K562 (cell line): Measurements from ENCODE around the gene MMRN1. TPM values are rescaled to one million over a fixed set of nuclear protein-coding genes. Genes with fewer than 3 reads are reported as not detected.

Experiments used
- BRD4 ChIP-seq: fragments of 200-600 bp; sonication (generic); IDR thresholded peaks from 2 replicates; pipeline ENCODE4 v1.6.1; 2017; ENCODE audit warnings: inconsistent platforms
- SNRNP70 ChIP-seq: fragments of 200-400 bp; formaldehyde crosslinking; optimal IDR thresholded peaks from 2 replicates; pipeline ENCODE3; 2017; ENCODE audit warnings: low read depth, low read length
- SRSF3 ChIP-seq: fragments of 200-400 bp; formaldehyde crosslinking; IDR thresholded peaks from 2 replicates; pipeline ENCODE4 v1.6.1; 2016; ENCODE audit warnings: mild to moderate bottlenecking, low read length, moderate library complexity; ENCODE audit not compliant: insufficient read depth
- ZNF695 ChIP-seq: fragments of 450-650 bp; formaldehyde crosslinking; IDR thresholded peaks from 2 replicates; pipeline ENCODE4 v1.4.0; 2020; ENCODE audit warnings: mild to moderate bottlenecking, moderate library complexity
- polyA plus RNA-seq, 8 experiments: library from polyadenylated mRNA; depleted of rRNA in 4 of 8; stranded (reverse) in 5 of 8; unstranded in 3 of 8; fragments of >200 nt; fragmentation: Nextera tagmentation in 2 of 8; fragmentation: Illumina TruSeq in 1 of 8; extraction: Ambion mirVana in 2 of 8; extraction: Trizol in 1 of 8; gene quantifications; 2 replicates each; pipeline versions ENCODE4 v1.2.1 to v1.2.3, GENCODE V29; 2011 to 2014; ENCODE audit warnings: inconsistent platforms in 1 of 8, missing spikeins in 1 of 8
- total RNA-seq, 7 experiments: library from RNA; depleted of rRNA in 6 of 7; stranded (reverse); fragments of >200 nt in 6 of 7; fragmentation: Illumina TruSeq in 2 of 7; extraction: Trizol in 2 of 7; gene quantifications; 2 replicates each; pipeline versions ENCODE4 v1.2.1 to v1.2.3, GENCODE V29; 2011 to 2021; ENCODE audit warnings: low replicate concordance in 1 of 7
- TF ChIP-seq, protein P1 (sequence below): fragments of 450-650 bp; IDR thresholded peaks from 2 replicates; pipeline ENCODE4 v1.6.1; 2016; ENCODE audit warnings: low read depth

The MMRN1 gene
- total and polyA plus RNA-seq, 9 of the 15 experiments (the other 6 are each of a cell fraction or from before 2014, with no cell fraction given): 0.01 to 0.06 (median 0.02) TPM; not detected in 6

DNA sequence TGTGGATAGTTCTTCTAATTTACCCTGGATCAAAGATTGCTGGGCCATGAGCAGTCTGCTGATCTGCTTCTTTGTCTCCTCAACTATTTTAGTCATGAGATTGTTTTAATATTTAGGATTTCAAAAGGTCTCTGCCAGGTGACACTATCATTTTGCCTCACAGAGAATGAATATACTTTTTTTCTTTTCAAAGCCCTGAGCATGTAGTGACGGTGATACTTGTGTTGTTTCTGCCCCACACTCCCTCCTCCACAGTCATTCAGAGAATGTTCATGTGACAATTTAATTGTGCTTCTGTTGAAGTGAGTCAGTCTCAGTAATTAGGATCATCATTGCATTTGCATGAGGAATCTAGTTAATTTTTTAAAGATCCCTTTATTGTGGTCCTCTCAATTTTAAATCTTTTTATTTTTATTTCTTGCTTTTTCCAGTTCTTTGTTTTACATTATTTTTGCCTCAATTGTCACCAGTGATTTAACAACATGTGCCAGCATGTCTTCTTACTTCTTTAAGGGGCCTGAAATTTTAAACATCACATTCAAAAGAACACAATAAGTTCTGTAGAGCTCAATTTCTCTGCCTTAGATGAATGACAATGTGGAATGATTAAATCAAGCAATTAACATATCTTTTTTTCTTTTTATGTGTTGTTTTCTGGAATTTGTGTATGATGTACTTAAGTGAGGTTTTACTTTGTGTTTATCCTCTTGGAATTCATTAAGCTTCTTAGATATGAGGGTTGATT lies 12.3 kb downstream of the MMRN1 start (continued):
- TF ChIP-seq, protein P1, sequence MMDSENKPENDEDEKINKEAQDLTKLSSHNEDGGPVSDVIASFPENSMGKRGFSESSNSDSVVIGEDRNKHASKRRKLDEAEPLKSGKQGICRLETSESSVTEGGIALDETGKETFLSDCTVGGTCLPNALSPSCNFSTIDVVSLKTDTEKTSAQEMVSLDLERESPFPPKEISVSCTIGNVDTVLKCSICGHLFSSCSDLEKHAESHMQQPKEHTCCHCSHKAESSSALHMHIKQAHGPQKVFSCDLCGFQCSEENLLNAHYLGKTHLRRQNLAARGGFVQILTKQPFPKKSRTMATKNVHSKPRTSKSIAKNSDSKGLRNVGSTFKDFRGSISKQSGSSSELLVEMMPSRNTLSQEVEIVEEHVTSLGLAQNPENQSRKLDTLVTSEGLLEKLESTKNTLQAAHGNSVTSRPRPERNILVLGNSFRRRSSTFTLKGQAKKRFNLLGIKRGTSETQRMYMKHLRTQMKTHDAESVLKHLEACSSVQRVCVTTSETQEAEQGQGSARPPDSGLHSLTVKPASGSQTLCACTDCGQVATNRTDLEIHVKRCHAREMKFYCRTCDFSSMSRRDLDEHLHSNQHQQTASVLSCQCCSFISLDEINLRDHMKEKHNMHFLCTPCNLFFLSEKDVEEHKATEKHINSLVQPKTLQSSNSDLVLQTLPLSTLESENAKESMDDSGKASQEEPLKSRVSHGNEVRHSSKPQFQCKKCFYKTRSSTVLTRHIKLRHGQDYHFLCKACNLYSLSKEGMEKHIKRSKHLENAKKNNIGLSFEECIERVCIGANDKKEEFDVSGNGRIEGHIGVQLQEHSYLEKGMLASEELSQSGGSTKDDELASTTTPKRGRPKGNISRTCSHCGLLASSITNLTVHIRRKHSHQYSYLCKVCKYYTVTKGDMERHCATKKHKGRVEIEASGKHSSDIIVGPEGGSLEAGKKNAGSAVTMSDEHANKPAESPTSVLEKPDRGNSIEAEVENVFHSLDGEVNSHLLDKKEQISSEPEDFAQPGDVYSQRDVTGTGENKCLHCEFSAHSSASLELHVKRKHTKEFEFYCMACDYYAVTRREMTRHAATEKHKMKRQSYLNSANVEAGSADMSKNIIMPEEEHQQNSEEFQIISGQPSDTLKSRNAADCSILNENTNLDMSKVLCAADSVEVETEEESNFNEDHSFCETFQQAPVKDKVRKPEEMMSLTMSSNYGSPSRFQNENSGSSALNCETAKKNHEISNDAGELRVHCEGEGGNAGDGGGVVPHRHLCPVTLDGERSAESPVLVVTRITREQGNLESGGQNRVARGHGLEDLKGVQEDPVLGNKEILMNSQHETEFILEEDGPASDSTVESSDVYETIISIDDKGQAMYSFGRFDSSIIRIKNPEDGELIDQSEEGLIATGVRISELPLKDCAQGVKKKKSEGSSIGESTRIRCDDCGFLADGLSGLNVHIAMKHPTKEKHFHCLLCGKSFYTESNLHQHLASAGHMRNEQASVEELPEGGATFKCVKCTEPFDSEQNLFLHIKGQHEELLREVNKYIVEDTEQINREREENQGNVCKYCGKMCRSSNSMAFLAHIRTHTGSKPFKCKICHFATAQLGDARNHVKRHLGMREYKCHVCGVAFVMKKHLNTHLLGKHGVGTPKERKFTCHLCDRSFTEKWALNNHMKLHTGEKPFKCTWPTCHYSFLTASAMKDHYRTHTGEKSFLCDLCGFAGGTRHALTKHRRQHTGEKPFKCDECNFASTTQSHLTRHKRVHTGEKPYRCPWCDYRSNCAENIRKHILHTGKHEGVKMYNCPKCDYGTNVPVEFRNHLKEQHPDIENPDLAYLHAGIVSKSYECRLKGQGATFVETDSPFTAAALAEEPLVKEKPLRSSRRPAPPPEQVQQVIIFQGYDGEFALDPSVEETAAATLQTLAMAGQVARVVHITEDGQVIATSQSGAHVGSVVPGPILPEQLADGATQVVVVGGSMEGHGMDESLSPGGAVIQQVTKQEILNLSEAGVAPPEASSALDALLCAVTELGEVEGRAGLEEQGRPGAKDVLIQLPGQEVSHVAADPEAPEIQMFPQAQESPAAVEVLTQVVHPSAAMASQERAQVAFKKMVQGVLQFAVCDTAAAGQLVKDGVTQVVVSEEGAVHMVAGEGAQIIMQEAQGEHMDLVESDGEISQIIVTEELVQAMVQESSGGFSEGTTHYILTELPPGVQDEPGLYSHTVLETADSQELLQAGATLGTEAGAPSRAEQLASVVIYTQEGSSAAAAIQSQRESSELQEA: no peak
- TF ChIP-seq ZNF695 (CRISPR knock-in tag) (no peak), SNRNP70 (no peak), SRSF3 (no peak), BRD4 (no peak)
